ENCODE measurements around the gene NPAS3.

GRCh38 chr14:33728010-33728498, 789.4 kb downstream of the NPAS3 start:
- TF ChIP-seq, protein P1, sequence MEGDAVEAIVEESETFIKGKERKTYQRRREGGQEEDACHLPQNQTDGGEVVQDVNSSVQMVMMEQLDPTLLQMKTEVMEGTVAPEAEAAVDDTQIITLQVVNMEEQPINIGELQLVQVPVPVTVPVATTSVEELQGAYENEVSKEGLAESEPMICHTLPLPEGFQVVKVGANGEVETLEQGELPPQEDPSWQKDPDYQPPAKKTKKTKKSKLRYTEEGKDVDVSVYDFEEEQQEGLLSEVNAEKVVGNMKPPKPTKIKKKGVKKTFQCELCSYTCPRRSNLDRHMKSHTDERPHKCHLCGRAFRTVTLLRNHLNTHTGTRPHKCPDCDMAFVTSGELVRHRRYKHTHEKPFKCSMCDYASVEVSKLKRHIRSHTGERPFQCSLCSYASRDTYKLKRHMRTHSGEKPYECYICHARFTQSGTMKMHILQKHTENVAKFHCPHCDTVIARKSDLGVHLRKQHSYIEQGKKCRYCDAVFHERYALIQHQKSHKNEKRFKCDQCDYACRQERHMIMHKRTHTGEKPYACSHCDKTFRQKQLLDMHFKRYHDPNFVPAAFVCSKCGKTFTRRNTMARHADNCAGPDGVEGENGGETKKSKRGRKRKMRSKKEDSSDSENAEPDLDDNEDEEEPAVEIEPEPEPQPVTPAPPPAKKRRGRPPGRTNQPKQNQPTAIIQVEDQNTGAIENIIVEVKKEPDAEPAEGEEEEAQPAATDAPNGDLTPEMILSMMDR (IDR thresholded peaks at IDR 0.05), result no peak
- no peak for TF ChIP-seq POLR2A (IDR thresholded peaks at IDR 0.05)
